ENCODE data around the gene FOXJ3. TPM values are rescaled to one million over a fixed set of nuclear protein-coding genes. Genes with fewer than 3 reads are reported as not detected.

The FOXJ3 gene
- total RNA-seq, 1 donor from 2014 or later, result 45.0 TPM

DNA sequence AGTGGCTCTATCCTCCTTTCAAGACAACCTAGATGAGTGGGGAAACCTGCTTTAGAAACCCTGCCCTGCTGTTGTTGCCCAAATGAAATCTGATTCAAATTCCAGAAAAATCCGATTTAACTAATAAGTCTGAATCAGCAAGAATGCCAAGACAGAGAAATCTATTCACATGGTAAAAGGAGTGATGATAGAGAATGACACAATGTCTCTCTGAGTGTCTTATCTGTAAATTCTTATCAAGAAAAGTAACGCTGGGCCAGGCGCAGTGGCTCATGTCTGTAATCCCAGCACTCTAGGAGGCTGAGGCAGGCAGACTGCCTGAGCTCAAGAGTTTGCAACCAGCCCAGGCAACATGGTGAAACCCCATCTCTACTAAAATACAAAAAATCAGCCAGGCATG is 156.8 kb downstream of the FOXJ3 start:
- TF ChIP-seq, protein P1, sequence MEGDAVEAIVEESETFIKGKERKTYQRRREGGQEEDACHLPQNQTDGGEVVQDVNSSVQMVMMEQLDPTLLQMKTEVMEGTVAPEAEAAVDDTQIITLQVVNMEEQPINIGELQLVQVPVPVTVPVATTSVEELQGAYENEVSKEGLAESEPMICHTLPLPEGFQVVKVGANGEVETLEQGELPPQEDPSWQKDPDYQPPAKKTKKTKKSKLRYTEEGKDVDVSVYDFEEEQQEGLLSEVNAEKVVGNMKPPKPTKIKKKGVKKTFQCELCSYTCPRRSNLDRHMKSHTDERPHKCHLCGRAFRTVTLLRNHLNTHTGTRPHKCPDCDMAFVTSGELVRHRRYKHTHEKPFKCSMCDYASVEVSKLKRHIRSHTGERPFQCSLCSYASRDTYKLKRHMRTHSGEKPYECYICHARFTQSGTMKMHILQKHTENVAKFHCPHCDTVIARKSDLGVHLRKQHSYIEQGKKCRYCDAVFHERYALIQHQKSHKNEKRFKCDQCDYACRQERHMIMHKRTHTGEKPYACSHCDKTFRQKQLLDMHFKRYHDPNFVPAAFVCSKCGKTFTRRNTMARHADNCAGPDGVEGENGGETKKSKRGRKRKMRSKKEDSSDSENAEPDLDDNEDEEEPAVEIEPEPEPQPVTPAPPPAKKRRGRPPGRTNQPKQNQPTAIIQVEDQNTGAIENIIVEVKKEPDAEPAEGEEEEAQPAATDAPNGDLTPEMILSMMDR (IDR thresholded peaks at IDR 0.05; ENCODE audit: partially characterized antibody, unreplicated experiment), result no peak
- Mint-ChIP-seq H3K9me3 (ENCODE audit: unreplicated experiment) (no peaks in the 10 kb centered on the region), H3K27me3 (ENCODE audit: unreplicated experiment) (peaks cover 2% of the 10 kb centered on the region)

DNA sequence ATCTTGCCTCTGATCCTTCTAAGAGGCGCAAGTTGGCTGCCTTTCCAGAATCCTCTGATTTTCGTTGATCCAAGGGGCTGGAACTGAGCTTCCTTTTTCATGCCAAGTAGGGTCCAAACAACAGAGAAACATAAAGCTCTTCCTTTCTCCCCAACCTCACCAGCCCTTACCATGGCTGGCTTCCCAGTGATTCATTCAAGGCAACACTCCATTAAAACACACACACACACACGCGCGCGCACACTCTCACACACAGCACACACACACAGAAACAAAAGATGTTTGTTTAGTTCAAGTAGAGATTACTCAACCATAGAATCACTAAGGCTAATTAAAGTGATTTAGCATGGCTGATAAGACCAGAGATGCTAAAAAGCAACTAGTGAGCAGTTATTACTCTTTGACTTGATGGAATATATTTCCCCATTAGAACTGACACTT is 157.5 kb downstream of the FOXJ3 start:
- Mint-ChIP-seq H3K27ac (ENCODE audit: unreplicated experiment) (no peak overlapping the region), H3K4me1 (ENCODE audit: low read depth, unreplicated experiment) (no peaks in the 10 kb centered on the region), H3K9me3 (ENCODE audit: unreplicated experiment) (no peaks in the 10 kb centered on the region), H3K4me3 (ENCODE audit: unreplicated experiment) (no peak overlapping the region), H3K27me3 (ENCODE audit: unreplicated experiment) (no peaks in the 10 kb centered on the region), H3K36me3 (ENCODE audit: unreplicated experiment) (no peaks in the 10 kb centered on the region)
- TF ChIP-seq, protein P1 (IDR thresholded peaks at IDR 0.05; ENCODE audit: partially characterized antibody, unreplicated experiment), result no peak
- DNase-seq, result no peak

More for the DNA sequence above, 156.8 kb downstream of the FOXJ3 start:
- no peak for DNase-seq
- no peaks in the 10 kb centered on the region for H3K4me1 Mint-ChIP-seq (ENCODE audit: low read depth, unreplicated experiment)
- no peak overlapping the region for H3K27ac Mint-ChIP-seq (ENCODE audit: unreplicated experiment)
- H3K4me3 Mint-ChIP-seq (ENCODE audit: unreplicated experiment), result no peak overlapping the region
- no peaks in the 10 kb centered on the region for H3K36me3 Mint-ChIP-seq (ENCODE audit: unreplicated experiment)

DNA sequence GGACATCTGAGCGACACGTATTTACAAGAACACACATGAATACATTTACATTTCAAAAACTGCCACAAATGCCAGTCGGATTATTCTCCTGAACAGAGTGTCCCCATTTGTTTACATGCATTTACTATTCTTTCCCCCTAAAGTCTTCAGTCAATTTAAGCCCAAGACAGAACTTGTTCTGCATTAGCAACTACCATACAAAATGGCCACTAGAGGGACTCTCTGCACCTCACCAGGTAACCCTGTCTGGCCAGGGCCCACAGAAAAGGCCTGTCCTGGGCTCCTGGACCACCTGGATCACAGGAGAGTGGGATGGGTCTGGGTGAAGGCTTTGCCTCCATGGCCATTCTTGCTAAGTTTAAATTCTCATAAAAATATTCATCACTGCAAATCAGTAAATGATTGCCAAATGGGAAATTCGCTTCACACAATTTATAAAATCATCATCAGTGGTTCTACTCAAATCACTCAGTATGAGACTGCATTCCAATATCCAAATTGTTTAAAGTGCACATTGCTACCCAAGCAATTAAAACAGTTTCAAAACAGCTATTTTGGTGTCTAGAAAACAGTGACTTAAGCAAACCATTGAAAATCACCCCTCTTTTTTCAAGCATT is 158.0 kb downstream of the FOXJ3 start:
- Mint-ChIP-seq H3K4me3 (ENCODE audit: unreplicated experiment) (no peak overlapping the region), H3K36me3 (ENCODE audit: unreplicated experiment) (no peaks in the 10 kb centered on the region)
- TF ChIP-seq, protein P1 (IDR thresholded peaks at IDR 0.05; ENCODE audit: partially characterized antibody, unreplicated experiment), result peak; percentile 89

DNA sequence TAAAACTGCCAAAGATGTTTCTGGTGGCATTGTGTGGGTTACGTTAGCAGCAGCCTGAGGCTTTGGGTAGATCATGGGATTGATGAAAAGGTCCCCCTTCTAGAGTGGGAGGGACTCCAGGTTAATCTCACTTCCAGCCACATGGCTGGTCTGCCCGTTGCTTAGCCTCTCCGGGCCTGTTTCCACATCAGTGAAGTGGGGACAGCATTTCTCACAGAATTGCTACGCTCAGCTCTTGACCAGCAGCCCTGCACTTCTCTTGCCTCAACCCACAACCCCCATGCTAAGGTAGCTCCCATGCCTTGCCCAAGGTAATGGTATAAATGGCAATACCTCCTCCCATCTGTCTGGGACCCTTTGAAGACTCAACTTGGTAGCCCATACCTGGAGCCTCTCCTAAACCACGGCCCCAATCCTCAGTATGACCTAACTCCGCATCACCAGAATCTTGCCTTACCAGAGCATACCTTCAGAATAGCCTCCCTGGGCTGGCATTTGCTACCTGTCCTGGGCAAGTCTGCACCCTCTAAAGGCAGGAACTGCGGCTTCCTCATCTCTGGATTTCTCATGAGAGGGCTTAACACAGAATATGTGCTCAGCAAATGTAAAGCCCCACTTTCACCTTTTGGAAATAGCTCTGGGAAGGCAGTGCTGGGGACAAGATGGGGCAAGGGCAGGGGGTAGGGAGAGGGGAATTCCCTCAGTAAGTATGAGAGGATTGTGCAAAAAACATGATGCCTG is 159.6 kb downstream of the FOXJ3 start:
- H3K9me3 Mint-ChIP-seq (ENCODE audit: unreplicated experiment), result peaks cover 3% of the 10 kb centered on the region
- H3K4me1 Mint-ChIP-seq (ENCODE audit: low read depth, unreplicated experiment), result peaks cover 10% of the 10 kb centered on the region
- H3K36me3 Mint-ChIP-seq (ENCODE audit: unreplicated experiment), result no peaks in the 10 kb centered on the region
- TF ChIP-seq, protein P1 (IDR thresholded peaks at IDR 0.05; ENCODE audit: partially characterized antibody, unreplicated experiment), result no peak
- no peak for DNase-seq
- H3K27ac Mint-ChIP-seq (ENCODE audit: unreplicated experiment), result no peak overlapping the region
- H3K4me3 Mint-ChIP-seq (ENCODE audit: unreplicated experiment), result no peak overlapping the region
- H3K27me3 Mint-ChIP-seq (ENCODE audit: unreplicated experiment), result peaks cover 5% of the 10 kb centered on the region

More for the DNA sequence above, 158.0 kb downstream of the FOXJ3 start:
- peaks cover 3% of the 10 kb centered on the region for H3K27me3 Mint-ChIP-seq (ENCODE audit: unreplicated experiment)
- DNase-seq, result no peak
- H3K9me3 Mint-ChIP-seq (ENCODE audit: unreplicated experiment), result peaks cover 3% of the 10 kb centered on the region
- H3K4me1 Mint-ChIP-seq (ENCODE audit: low read depth, unreplicated experiment), result peaks cover 4% of the 10 kb centered on the region
- no peak overlapping the region for H3K27ac Mint-ChIP-seq (ENCODE audit: unreplicated experiment)
